H1 (cell line): ENCODE measurements around the gene LYZL4. TPM values are rescaled to one million over a fixed set of nuclear protein-coding genes. Genes with fewer than 3 reads are reported as not detected.

Source experiments
- TEAD4 ChIP-seq: IDR thresholded peaks from 2 replicates; pipeline ENCODE4 v1.6.1; 2012; ENCODE audit warnings: low read depth, low read length, inconsistent platforms, mixed read lengths
- USF2 ChIP-seq: IDR thresholded peaks from 2 replicates; pipeline ENCODE4 v1.6.1; 2011; ENCODE audit warnings: low read length, improper control_type of control experiment
- polyA plus RNA-seq, 7 experiments: library from polyadenylated mRNA; depleted of rRNA in 3 of 7; stranded (reverse) in 5 of 7; unstranded in 2 of 7; fragments of >200 nt in 5 of 7; fragments of 200-250 nt in 2 of 7; gene quantifications; 1 replicate in 5 of 7; 2 replicates in 1 of 7; 4 replicates in 1 of 7; pipeline versions ENCODE4 v1.2.1 to v1.2.3, GENCODE V29; 2011 to 2013; ENCODE audit warnings: missing spikeins in 2 of 7, mixed read lengths in 2 of 7
- total RNA-seq: library from RNA; stranded (reverse); fragmentation: NEBNext Ultra II Directional; extraction: Animal tissue kit (Norgen Biotek cat#: 25700); gene quantifications from 2 replicates; pipeline ENCODE4 v1.2.1, GENCODE V29; 2021

The LYZL4 gene
- total and polyA plus RNA-seq, 2 of the 8 experiments (the other 6 are each of a cell fraction or from before 2014, with no cell fraction given) = not detected

DNA sequence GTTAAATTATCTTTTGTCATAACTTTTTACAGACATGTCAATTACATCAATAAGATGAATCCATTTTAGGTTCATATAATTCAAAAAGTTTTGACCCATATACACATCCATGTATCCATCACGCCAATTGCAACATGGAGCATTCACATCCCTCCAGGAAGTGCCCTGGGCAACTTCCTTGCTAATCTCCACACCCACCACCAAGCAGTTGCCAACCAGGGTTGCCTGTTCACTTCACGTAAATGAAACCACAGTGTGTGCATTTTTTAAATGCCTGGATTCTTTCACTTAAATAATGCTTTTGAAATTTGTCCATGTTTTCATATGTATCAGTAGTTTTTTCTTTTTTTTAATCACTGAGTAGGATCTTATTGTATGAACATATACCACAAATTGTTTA, 40.7 kb upstream of the LYZL4 start (continued):
- TF ChIP-seq USF2 (no peak), TEAD4 (no peak)
